Activated naive CD4-positive, alpha-beta T cell treated with anti-CD3 and anti-CD28 coated beads for 36 hours (primary cell): ENCODE data around the gene ARHGEF38. TPM values are rescaled to one million over a fixed set of nuclear protein-coding genes. Genes with fewer than 3 reads are reported as not detected.

Source experiments
- CTCF ChIA-PET: fragments of 350-600 bp; sonication (Branson Sonifier 250); formaldehyde crosslinking; loops from one replicate; lab custom pipeline; 2021; ENCODE audit warnings: antibody characterized with exemption; lab: Charles Lee
- DNase-seq: peaks from one replicate; pipeline ENCODE4 v3.0.0-alpha.2; 2020
- H3K27ac Mint-ChIP-seq: one replicate; pipeline ENCODE4 v1.8.0; 2021; ENCODE audit warnings: mild to moderate bottlenecking, mixed read lengths
- H3K27me3 Mint-ChIP-seq: one replicate; pipeline ENCODE4 v1.8.0; 2021; ENCODE audit warnings: low read depth, mixed read lengths
- H3K36me3 Mint-ChIP-seq: one replicate; pipeline ENCODE4 v1.8.0; 2021; ENCODE audit warnings: low read depth, mixed read lengths
- H3K4me1 Mint-ChIP-seq: one replicate; pipeline ENCODE4 v1.8.0; 2021; ENCODE audit warnings: low read depth, mixed read lengths
- H3K4me3 Mint-ChIP-seq: one replicate; pipeline ENCODE4 v1.8.0; 2021; ENCODE audit warnings: mild to moderate bottlenecking, moderate library complexity, mixed read lengths
- H3K9me3 Mint-ChIP-seq: one replicate; pipeline ENCODE4 v1.8.0; 2021; ENCODE audit warnings: mixed read lengths
- intact Hi-C: fragments of 100-400 bp; cut with micrococcal nuclease; formaldehyde crosslinking; loops from one replicate; pipeline ENCODE4 v1.15.1; 2023
- total RNA-seq, 2 experiments: library from RNA; stranded (reverse); gene quantifications; one replicate each; pipeline ENCODE4 v1.2.3, GENCODE V29; 2021

ARHGEF38 gene, protein sequence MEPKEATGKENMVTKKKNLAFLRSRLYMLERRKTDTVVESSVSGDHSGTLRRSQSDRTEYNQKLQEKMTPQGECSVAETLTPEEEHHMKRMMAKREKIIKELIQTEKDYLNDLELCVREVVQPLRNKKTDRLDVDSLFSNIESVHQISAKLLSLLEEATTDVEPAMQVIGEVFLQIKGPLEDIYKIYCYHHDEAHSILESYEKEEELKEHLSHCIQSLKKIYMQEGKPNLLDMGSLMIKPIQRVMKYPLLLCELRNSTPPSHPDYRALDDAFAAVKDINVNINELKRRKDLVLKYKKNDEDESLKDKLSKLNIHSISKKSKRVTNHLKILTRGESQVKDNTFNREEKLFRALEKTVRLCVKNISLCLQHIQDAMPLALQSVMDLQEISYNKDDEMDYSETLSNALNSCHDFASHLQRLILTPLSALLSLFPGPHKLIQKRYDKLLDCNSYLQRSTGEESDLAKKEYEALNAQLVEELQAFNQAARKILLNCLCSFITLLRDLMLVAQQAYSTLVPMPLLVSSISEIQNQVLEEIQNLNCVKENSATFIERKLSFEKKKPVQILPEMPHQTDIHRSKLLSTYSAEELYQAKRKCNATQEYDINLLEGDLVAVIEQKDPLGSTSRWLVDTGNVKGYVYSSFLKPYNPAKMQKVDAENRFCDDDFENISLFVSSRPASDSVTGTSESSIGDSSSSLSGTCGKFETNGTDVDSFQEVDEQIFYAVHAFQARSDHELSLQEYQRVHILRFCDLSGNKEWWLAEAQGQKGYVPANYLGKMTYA
- total RNA-seq, result not detected

DNA sequence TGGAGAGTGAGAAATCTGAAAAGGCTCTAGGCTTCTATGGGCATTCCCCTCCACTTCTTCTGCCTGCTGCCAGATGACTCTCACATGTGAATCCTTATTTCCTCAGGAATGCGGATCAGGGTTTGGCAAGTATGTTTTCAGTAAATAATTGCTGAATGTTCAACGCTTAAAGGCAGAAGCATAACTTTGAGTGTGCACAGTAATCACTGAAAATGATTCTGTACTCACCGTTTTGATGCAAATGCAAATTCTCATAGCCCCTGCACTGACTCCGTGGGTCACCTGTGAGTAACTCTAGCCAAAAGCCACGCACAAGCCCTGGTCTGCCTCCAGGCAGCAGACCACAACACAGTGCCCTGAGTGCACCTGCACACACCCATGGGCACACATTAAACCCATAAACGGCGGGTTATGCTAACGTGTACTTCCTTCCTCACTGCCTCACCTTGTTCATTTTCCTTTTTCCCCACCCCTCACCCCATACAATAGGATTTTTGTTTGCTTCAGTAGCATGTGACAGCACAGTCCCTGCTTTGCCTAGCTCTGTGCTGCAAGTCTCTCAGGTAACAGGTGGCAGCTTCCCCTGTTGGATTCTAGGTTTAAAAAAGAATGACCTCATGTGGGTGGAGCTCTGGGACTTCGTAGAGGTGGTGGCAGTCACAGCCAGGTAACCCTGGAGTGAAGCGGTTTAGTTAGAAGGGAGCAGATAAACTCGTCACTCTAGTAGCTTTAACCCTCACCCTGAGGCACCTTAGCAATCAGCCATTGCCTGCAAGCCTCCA is at the start of gene ARHGEF38:
ARHGEF38 (plus strand) TSS at position 656 of the 782 bp plus-strand sequence. CDS start 146 bp downstream, outside the sequence.
- no peaks in the 10 kb centered on the region for H3K4me1 Mint-ChIP-seq
- no peak for DNase-seq
- H3K4me3 Mint-ChIP-seq, result no peak within 1 kb of the TSS
- peaks cover 10% of the 10 kb centered on the region for H3K27me3 Mint-ChIP-seq
- H3K36me3 Mint-ChIP-seq, result no peaks in the 10 kb centered on the region
- H3K9me3 Mint-ChIP-seq, result no peaks in the 10 kb centered on the region
- intact Hi-C loops, result no loop called here
- CTCF ChIA-PET, result interaction anchor here (0.7 kb wide), 1 partner anchor 696 kb away, joined by 6 read pairs; no protein-coding TSS in a partner anchor
- no peak within 1 kb of the TSS for H3K27ac Mint-ChIP-seq

DNA sequence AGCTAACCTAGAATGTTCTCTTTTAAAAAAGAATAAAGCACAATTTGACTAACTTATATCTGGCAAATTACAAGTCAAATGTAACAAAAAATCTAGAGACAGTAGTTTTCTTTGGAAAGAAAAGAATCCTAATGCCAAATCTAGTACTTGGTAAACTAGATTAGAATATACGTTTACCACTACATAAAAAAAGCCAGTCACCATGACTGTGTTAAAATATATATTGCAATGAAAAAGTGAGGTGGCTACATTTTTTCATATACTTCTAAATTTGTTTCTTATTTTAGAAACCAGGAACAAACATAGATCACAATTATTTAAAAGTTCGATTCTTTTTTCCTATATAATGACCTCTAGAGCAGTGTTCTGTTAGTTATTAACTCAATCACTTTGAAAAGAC is 48.9 kb upstream of the ARHGEF38 start:
- CTCF ChIA-PET, result no interaction called here
- Mint-ChIP-seq H3K4me3 (no peak overlapping the region), H3K36me3 (no peaks in the 10 kb centered on the region), H3K27me3 (no peaks in the 10 kb centered on the region), H3K4me1 (no peaks in the 10 kb centered on the region), H3K27ac (no peak overlapping the region), H3K9me3 (no peaks in the 10 kb centered on the region)
- no peak for DNase-seq
- intact Hi-C loops, result no loop called here

DNA sequence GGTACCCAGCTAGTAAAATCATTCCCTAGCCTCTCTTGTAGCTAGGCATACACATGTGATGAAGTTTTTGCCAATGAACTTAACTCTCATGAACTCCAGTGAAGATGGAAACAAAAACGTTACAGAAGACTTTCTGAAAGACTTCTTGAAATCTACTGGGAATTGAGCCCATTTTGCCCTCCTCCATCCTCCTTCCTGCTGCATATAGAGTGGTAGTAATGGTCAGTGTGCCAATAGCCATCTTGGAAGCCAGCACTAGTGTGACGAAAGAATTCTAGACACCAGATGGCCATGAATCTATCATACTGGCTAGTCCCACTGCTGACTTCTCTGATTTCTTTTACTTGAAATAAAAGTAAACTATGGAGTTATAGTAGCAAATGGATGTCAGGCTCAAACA is 47.7 kb upstream of the ARHGEF38 start:
- no peak overlapping the region for H3K27ac Mint-ChIP-seq
- H3K9me3 Mint-ChIP-seq, result no peaks in the 10 kb centered on the region
- no peaks in the 10 kb centered on the region for H3K27me3 Mint-ChIP-seq
- DNase-seq, result no peak
- H3K36me3 Mint-ChIP-seq, result no peaks in the 10 kb centered on the region
- intact Hi-C loops, result no loop called here
- no peak overlapping the region for H3K4me3 Mint-ChIP-seq
- H3K4me1 Mint-ChIP-seq, result no peaks in the 10 kb centered on the region
- CTCF ChIA-PET, result interaction anchor here (0.8 kb wide), 1 partner anchor 16 kb away, joined by 3 read pairs; no protein-coding TSS in a partner anchor

DNA sequence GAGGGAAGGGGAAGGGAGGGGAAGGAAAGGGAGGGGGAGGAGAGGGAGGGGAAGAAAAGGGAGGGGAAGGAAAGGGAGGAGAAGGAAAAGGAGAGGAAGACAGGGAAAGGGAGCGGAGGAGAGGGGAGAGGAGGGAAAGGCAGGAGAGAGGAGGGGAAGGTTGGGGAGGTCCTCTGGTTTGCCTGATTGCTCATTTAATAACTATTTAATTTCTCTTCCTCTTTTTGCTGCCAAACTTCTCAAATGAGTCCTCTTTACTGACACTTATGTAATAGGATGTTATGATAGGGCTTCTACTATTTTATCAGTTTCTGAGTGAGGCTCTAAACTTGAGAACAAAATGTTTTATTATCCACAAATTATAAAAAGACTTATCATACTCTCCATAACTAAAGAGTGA is 43.1 kb upstream of the ARHGEF38 start:
- Mint-ChIP-seq H3K27ac (no peak overlapping the region), H3K27me3 (peaks cover 11% of the 10 kb centered on the region), H3K9me3 (peaks cover 4% of the 10 kb centered on the region), H3K4me1 (no peaks in the 10 kb centered on the region), H3K4me3 (no peak overlapping the region), H3K36me3 (no peaks in the 10 kb centered on the region)
- no peak for DNase-seq
- CTCF ChIA-PET, result interaction anchor here (0.9 kb wide), 1 partner anchor 12 kb away, joined by 3 read pairs; no protein-coding TSS in a partner anchor
- intact Hi-C loops, result no loop called here

DNA sequence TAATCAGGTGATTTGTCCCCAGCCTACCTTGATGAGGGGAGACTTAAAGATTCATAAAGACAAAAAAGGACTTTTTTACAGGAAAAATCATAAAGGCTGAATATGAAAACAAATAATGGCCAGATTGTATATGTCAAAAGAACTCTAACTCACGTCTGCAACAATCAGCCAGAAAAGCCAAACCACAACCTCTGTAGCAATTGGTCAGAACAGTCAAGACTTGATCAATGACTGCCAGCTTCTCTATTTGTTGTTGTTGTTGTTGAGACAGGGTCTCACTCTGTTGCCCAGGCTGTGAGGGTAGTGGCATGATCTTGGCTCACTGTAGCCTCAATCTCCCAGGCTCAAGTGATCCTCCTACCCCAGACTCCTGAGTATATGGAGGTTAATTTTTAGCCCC is 42.7 kb upstream of the ARHGEF38 start:
- H3K4me1 Mint-ChIP-seq, result no peaks in the 10 kb centered on the region
- H3K36me3 Mint-ChIP-seq, result no peaks in the 10 kb centered on the region
- CTCF ChIA-PET, result interaction anchor here (0.9 kb wide), 1 partner anchor 11 kb away, joined by 3 read pairs; no protein-coding TSS in a partner anchor
- peaks cover 11% of the 10 kb centered on the region for H3K27me3 Mint-ChIP-seq
- H3K27ac Mint-ChIP-seq, result no peak overlapping the region
- DNase-seq, result no peak
- H3K9me3 Mint-ChIP-seq, result peaks cover 4% of the 10 kb centered on the region
- intact Hi-C loops, result no loop called here
- no peak overlapping the region for H3K4me3 Mint-ChIP-seq

DNA sequence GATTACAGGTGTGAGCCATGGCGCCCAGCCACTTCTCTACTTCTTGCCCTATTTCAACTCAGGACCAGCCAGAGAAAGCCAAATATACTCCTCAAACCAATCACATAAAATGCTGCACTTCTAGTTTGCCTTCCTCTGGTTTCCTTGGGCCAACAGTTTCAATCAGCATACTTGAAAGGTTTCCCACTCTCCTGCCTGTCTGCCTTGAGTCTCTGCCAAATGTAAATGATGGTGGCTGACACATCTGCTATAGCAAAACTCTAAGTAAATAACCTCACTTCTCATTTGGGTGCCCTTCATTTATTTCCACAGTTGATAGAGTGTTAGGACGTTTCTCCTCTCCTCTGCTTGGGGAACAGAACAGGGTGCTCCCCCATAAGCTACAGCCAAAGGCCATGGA is 42.2 kb upstream of the ARHGEF38 start:
- DNase-seq, result no peak
- CTCF ChIA-PET, result no interaction called here
- Mint-ChIP-seq H3K4me1 (no peaks in the 10 kb centered on the region), H3K9me3 (peaks cover 6% of the 10 kb centered on the region), H3K27ac (no peak overlapping the region), H3K4me3 (no peak overlapping the region), H3K27me3 (peaks cover 13% of the 10 kb centered on the region), H3K36me3 (no peaks in the 10 kb centered on the region)
- intact Hi-C loops, result no loop called here

DNA sequence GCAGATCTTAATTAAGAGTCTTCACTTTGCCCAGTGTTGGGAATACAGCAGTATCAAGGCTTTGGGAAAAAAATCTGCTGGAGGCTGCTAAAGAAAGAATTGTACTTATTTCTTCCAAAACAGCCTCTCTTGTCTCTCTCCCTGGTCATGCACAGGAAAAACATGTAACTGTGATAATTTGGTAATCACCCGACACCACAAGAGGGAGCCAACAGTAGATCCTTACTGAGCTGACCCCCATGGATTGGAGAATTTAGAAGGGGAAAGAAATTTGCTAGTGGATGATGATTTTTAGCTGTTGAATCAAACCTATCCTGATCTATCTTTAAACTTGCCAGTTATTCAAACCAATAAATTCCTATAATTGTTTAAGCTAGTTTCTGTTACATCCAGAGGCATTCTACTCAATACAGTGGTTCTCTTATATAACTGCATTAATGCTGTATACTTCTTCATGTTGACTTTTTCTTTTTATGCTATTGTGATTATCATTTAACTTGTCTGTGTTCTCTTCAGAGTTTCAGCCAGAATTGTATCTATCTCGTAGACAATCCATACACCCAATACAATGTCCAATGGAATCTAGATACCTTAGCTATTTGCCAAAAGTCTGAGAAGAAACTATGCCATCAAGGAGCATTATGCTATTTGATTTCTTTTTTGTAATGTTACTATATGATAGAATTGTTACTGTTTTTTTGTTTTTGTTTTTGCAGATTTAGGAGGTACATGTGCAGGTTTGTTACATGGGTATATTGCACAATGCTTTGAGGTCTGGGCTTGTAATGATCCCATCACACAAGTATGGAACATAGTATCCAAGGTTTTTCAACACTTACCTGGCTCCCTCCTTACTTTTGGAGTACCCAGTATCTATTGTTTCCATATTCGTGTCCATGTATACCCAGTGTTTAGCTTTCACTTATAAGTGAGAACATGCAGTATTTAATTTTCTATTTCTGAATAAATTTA is 31.3 kb upstream of the ARHGEF38 start:
- peak; percentile 38 for DNase-seq
- peaks cover 10% of the 10 kb centered on the region for H3K27me3 Mint-ChIP-seq
- no peaks in the 10 kb centered on the region for H3K9me3 Mint-ChIP-seq
- no peaks in the 10 kb centered on the region for H3K4me1 Mint-ChIP-seq
- intact Hi-C loops, result loop anchor here (1.0 to 2.0 kb wide), 4 partner anchors 145 to 982 kb away; no protein-coding TSS in a partner anchor
- CTCF ChIA-PET, result interaction anchor here (0.5 to 2.7 kb wide), 8 partner anchors 12 to 194 kb away, joined by 3 to 12 read pairs (median 3); no protein-coding TSS in a partner anchor
- H3K36me3 Mint-ChIP-seq, result no peaks in the 10 kb centered on the region
- no peak overlapping the region for H3K27ac Mint-ChIP-seq
- no peak overlapping the region for H3K4me3 Mint-ChIP-seq

DNA sequence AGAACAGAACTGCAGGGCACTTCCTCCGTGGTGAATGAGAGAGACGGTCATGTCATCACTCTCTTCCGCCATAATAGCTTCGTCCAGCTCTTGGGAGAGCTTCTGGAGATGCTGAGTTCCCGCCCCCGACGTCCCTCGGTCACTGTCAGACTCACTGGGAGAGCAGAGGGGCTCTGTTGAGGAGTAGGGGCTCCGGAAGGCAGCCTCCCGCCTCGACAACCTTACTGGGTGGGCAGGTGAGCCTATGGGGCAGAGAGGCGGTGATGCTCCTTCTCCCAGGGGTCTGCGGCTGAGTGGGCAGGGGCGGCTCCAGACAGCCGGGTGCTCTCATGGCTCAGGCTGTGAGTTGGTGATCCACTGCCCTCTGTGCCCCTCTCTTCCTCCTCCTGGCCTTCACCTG is 25.8 kb upstream of the ARHGEF38 start:
- H3K27ac Mint-ChIP-seq, result no peak overlapping the region
- H3K4me3 Mint-ChIP-seq, result no peak overlapping the region
- CTCF ChIA-PET, result no interaction called here
- no peaks in the 10 kb centered on the region for H3K36me3 Mint-ChIP-seq
- H3K9me3 Mint-ChIP-seq, result no peaks in the 10 kb centered on the region
- no peaks in the 10 kb centered on the region for H3K4me1 Mint-ChIP-seq
- intact Hi-C loops, result no loop called here
- DNase-seq, result no peak
- H3K27me3 Mint-ChIP-seq, result peaks cover 5% of the 10 kb centered on the region

DNA sequence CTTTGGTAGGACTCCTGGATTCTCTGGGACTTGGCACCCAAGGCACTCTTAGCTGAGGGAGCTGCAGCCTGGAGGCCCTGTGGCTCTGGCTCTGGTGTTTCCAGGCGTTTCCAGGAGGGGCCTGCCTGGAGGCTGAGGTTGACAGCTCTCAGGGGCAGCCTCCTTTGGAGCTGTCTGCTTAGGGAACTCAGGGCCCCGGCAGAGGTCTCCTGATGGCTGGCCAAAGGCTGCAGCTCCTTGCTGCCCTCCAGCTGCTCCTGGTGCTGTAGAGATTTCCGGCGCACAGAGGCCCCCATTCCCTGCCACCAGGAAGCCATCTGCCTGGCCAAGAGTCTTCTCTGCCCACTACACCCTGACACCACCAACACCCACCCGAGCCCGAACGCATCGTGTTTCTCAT is 25.3 kb upstream of the ARHGEF38 start:
- H3K4me3 Mint-ChIP-seq, result no peak overlapping the region
- intact Hi-C loops, result no loop called here
- H3K27me3 Mint-ChIP-seq, result peaks cover 5% of the 10 kb centered on the region
- CTCF ChIA-PET, result no interaction called here
- no peaks in the 10 kb centered on the region for H3K9me3 Mint-ChIP-seq
- no peak overlapping the region for H3K27ac Mint-ChIP-seq
- no peaks in the 10 kb centered on the region for H3K4me1 Mint-ChIP-seq
- H3K36me3 Mint-ChIP-seq, result no peaks in the 10 kb centered on the region
- no peak for DNase-seq

DNA sequence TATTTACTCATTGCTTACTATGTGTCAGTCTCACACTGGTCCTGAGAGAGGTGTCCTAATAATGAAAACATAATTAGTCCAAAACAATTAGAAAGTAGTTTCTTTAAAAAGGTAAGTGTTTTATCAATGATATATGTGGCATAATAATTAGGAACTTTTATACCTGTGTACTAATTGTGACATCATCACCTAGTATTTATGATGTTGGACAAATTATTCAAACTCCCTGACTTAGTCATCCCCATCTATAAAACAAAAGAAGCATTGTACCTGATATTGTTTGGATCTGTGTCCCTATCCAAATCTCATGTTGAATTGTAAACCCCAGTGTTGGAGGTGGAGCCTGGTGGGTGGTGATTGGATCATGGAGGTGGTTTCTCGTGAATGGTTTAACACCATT is 15.8 kb upstream of the ARHGEF38 start:
- CTCF ChIA-PET, result no interaction called here
- no peak overlapping the region for H3K27ac Mint-ChIP-seq
- peaks cover 13% of the 10 kb centered on the region for H3K27me3 Mint-ChIP-seq
- H3K4me1 Mint-ChIP-seq, result no peaks in the 10 kb centered on the region
- no peak overlapping the region for H3K4me3 Mint-ChIP-seq
- DNase-seq, result no peak
- H3K36me3 Mint-ChIP-seq, result no peaks in the 10 kb centered on the region
- H3K9me3 Mint-ChIP-seq, result no peaks in the 10 kb centered on the region
- intact Hi-C loops, result no loop called here

DNA sequence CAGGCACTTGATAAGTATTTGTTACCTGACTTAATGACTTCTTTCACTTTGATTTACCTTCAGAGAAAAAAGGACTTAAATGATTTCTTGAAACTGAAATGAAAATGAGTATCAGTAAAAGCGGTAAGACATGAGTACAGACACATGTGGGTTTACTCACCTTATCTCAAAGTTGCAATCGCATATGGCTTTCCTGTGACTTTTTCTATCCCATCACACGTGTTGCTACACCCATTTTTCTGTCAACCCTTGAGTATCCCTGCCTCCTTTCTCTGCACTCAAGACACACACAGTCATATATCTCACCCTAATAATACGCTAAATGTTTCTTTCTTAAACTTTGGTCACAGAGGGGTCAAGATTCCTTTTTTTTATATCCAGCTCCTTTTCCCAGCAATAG is 11.0 kb upstream of the ARHGEF38 start:
- Mint-ChIP-seq H3K4me1 (no peaks in the 10 kb centered on the region), H3K27me3 (peaks cover 19% of the 10 kb centered on the region), H3K36me3 (no peaks in the 10 kb centered on the region), H3K4me3 (no peak overlapping the region), H3K9me3 (no peaks in the 10 kb centered on the region), H3K27ac (no peak overlapping the region)
- CTCF ChIA-PET, result no interaction called here
- intact Hi-C loops, result no loop called here
- no peak for DNase-seq
